Measurements from ENCODE around the gene TSSC4.

- TF ChIP-seq EZH2 (IDR thresholded peaks at IDR 0.05; ENCODE audit: insufficient read depth, low read length) (no peak), CTCF (IDR thresholded peaks at IDR 0.05; ENCODE audit: insufficient read depth, low read depth, low read length) (no peak)
Measured at GRCh38 chr11:2381494-2382128, 18.9 kb upstream of the TSSC4 start.
